Suprapubic skin (tissue), 4 donors: ENCODE measurements around the gene KCNH4.

Source experiments
- POLR2A ChIP-seq, 2 donors: fragments of 450-650 bp; IDR thresholded peaks; one replicate each; pipeline ENCODE4 v1.6.1; 2017; ENCODE audit warnings: antibody characterized with exemption in 2 of 2, mild to moderate bottlenecking in 2 of 2, moderate library complexity in 2 of 2
- POLR2AphosphoS5 ChIP-seq, 3 donors: sonication (generic); formaldehyde crosslinking; IDR thresholded peaks; one replicate each; pipeline ENCODE4 v1.6.1; 2017; ENCODE audit warnings: antibody characterized with exemption in 3 of 3
- TF ChIP-seq, protein P1 (sequence below), 2 donors: fragments of 200-600 bp in 1 of 2; fragments of 450-650 bp in 1 of 2; sonication (generic) in 1 of 2; IDR thresholded peaks; one replicate each; pipeline ENCODE4 v1.5.1; 2016 to 2019; ENCODE audit warnings: antibody characterized with exemption in 2 of 2, mild to moderate bottlenecking in 1 of 2, moderate library complexity in 1 of 2

- TF ChIP-seq, protein P1, sequence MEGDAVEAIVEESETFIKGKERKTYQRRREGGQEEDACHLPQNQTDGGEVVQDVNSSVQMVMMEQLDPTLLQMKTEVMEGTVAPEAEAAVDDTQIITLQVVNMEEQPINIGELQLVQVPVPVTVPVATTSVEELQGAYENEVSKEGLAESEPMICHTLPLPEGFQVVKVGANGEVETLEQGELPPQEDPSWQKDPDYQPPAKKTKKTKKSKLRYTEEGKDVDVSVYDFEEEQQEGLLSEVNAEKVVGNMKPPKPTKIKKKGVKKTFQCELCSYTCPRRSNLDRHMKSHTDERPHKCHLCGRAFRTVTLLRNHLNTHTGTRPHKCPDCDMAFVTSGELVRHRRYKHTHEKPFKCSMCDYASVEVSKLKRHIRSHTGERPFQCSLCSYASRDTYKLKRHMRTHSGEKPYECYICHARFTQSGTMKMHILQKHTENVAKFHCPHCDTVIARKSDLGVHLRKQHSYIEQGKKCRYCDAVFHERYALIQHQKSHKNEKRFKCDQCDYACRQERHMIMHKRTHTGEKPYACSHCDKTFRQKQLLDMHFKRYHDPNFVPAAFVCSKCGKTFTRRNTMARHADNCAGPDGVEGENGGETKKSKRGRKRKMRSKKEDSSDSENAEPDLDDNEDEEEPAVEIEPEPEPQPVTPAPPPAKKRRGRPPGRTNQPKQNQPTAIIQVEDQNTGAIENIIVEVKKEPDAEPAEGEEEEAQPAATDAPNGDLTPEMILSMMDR (IDR thresholded peaks at IDR 0.05), result no peak
- TF ChIP-seq POLR2AphosphoS5 (IDR thresholded peaks at IDR 0.05), result no peak
- no peak for TF ChIP-seq POLR2A (IDR thresholded peaks at IDR 0.05)
Measured at GRCh38 chr17:42135151-42135550, 45.8 kb downstream of the KCNH4 start.
